GM12864 (cell line): ENCODE results near the gene KYAT1.

Experiments used
- DNase-seq: peaks from one replicate; pipeline ENCODE4 v3.0.0-alpha.2; 2011; ENCODE audit warnings: low read depth
- H3K4me3 ChIP-seq: 2 replicates; pipeline ENCODE4 v1.5.1; 2011; ENCODE audit warnings: mild to moderate bottlenecking, low read depth, low read length, control low read depth
- TF ChIP-seq, protein P1 (sequence below): IDR thresholded peaks from 2 replicates; pipeline ENCODE4 v1.5.1; 2011; ENCODE audit warnings: low read depth, mild to moderate bottlenecking, moderate library complexity, low read length, control low read depth, inconsistent platforms; ENCODE audit errors: missing control alignments

KYAT1 gene

DNA sequence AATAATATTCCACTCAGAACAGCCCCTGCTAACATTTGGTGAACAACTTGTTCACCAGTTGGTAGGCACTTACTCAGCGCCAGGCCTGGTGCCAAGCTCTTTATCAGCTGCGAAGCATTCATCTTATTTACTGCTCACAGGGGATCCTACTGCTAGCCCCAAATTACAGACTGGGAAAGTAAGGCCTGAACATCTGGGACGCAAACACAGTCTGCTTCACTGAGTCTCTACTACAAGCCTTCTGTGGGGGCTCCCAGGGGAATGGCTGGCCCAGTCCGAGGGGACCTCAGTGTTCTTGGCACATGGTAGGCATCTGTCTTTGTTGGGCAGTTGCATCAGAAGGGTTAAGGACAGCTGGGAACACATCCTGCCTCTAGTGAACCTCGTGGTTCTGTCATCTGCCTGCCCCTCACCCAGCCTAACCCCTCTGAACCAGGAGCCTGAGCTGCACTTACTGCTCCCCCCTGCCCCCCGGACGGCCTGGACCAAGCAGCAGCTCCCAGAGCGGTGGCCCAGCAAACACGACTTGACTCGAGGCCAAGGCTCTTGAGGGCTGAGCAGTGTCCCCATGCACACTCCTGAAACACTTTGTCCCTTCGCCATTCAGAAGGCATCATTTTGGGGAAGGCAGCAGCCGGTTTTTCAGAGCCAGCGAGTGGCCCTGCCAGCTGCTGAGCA, 38.8 kb upstream of the KYAT1 start, which contains the start of gene PHYHD1:
PHYHD1 (plus strand) TSS at position 602 of the 678 bp plus-strand sequence. CDS start 1,342 bp downstream, outside the sequence.
- no peak for DNase-seq
- H3K4me3 ChIP-seq, result no peak within 1 kb of the TSS

DNA sequence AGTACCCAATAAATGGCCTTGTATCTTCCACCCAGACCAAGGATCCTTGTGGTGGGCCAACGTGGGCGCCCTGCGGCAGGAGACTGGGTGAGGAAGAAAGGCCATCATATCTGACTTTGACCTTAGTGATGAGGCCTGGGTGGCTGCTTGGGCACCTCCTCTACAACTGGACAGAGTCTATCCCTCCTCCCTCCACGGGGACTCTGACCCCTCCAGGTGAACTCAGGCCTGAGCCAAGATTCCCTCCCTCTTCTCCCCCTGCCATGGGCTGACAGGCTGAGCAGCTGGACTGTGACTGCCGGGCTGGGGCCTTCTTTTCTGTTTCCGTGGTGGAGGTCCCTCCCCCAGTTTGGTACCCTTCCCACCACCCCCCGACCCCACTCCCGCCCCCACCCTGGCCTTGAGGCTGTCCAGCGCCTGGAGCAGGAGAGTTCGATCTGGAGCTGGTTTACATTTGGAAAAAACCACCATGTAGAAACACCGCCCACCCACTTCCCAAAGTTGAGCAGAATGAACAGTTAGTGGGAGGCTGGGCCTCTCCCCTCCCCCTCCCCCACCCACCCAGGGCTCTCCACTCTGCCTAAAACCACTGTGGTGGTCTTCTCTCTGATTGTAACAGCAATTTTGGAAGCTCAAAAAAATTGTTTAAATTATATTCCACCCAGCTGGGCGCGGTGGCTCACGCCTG, 37.8 kb upstream of the KYAT1 start:
- TF ChIP-seq, protein P1, sequence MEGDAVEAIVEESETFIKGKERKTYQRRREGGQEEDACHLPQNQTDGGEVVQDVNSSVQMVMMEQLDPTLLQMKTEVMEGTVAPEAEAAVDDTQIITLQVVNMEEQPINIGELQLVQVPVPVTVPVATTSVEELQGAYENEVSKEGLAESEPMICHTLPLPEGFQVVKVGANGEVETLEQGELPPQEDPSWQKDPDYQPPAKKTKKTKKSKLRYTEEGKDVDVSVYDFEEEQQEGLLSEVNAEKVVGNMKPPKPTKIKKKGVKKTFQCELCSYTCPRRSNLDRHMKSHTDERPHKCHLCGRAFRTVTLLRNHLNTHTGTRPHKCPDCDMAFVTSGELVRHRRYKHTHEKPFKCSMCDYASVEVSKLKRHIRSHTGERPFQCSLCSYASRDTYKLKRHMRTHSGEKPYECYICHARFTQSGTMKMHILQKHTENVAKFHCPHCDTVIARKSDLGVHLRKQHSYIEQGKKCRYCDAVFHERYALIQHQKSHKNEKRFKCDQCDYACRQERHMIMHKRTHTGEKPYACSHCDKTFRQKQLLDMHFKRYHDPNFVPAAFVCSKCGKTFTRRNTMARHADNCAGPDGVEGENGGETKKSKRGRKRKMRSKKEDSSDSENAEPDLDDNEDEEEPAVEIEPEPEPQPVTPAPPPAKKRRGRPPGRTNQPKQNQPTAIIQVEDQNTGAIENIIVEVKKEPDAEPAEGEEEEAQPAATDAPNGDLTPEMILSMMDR, result no peak
- no peak overlapping the region for H3K4me3 ChIP-seq
- DNase-seq, result no peak

More for the DNA sequence above, 38.8 kb upstream of the KYAT1 start, which contains the start of gene PHYHD1:
- TF ChIP-seq, protein P1, result no peak

DNA sequence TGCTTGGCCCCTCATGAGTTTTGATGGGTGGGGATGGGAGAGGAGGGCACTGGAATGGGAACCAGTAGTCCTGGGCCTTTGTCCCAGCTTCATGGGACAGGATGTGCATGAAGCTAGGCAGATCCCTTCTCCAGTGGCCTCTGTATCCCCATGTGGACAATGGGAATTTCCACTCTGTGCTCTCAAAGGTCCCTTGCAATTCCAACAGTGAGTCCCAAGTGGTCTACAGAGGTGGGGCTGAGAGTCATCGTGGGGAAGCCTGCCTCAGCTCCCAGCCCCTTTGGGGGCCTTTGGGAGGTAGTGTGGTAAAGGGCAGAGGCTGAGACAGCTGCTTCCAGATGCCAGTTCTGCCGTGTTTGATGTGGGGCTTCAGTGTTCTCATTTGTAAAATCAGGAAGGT, 37.2 kb upstream of the KYAT1 start:
- no peak overlapping the region for H3K4me3 ChIP-seq
- no peak for DNase-seq
- TF ChIP-seq, protein P1, result no peak

GRCh38 chr9:128917151-128917849, 35.5 kb upstream of the KYAT1 start:
- DNase-seq, result no peak
- TF ChIP-seq, protein P1, result no peak

DNA sequence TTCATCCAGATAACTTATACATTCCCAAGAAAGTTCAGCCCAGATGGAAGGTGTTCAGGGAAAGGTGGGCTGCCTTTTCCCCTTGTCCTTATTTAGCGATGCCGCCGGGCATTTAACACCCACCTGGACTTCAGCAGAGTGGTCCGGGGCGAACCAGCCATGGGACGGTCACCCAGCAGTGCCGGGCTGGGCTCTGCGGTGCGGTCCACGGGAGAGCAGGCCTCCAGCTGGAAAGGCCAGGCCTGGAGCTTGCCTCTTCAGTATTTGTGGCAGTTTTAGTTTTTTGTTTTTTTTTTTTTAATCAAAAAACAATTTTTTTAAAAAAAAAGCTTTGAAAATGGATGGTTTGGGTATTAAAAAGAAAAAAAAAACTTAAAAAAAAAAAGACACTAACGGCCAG, 35.0 kb upstream of the KYAT1 start:
- no peak overlapping the region for H3K4me3 ChIP-seq
- no peak for DNase-seq
- TF ChIP-seq, protein P1, result no peak

More at GRCh38 chr9:128917151-128917849, 35.5 kb upstream of the KYAT1 start:
- no peak overlapping the region for H3K4me3 ChIP-seq

DNA sequence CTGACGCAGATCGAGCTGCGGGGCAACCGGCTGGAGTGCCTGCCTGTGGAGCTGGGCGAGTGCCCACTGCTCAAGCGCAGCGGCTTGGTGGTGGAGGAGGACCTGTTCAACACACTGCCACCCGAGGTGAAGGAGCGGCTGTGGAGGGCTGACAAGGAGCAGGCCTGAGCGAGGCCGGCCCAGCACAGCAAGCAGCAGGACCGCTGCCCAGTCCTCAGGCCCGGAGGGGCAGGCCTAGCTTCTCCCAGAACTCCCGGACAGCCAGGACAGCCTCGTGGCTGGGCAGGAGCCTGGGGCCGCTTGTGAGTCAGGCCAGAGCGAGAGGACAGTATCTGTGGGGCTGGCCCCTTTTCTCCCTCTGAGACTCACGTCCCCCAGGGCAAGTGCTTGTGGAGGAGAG, 34.5 kb upstream of the KYAT1 start:
- H3K4me3 ChIP-seq, result no peak overlapping the region
- DNase-seq, result no peak
- TF ChIP-seq, protein P1, result no peak
